Endothelial cell (in vitro differentiated cells): Measurements from ENCODE around the gene ELAVL1. TPM values are rescaled to one million over a fixed set of nuclear protein-coding genes. Genes with fewer than 3 reads are reported as not detected.
"Not testable (repeated sequence)": the region's sequence is repeated elsewhere in the genome, so short reads cannot be mapped to it uniquely, and the experiment has no call there.

Experiments used
- DNase-seq: peaks from one replicate; pipeline ENCODE4 v3.0.0; 2021; ENCODE audit warnings: low spot score
- H3K27ac Mint-ChIP-seq: one replicate; pipeline ENCODE4 v1.8.0; 2021; ENCODE audit warnings: mixed read lengths, inconsistent platforms; ENCODE audit not compliant: unreplicated experiment
- H3K27me3 Mint-ChIP-seq: one replicate; pipeline ENCODE4 v1.8.0; 2021; ENCODE audit warnings: mild to moderate bottlenecking, moderate library complexity, mixed read lengths, inconsistent platforms; ENCODE audit not compliant: unreplicated experiment
- H3K36me3 Mint-ChIP-seq: one replicate; pipeline ENCODE4 v1.8.0; 2021; ENCODE audit warnings: mild to moderate bottlenecking, low read depth, mixed read lengths, inconsistent platforms; ENCODE audit not compliant: unreplicated experiment
- H3K4me1 Mint-ChIP-seq: one replicate; pipeline ENCODE4 v1.8.0; 2021; ENCODE audit warnings: mild to moderate bottlenecking, mixed read lengths, inconsistent platforms; ENCODE audit not compliant: unreplicated experiment
- H3K4me3 Mint-ChIP-seq: one replicate; pipeline ENCODE4 v1.8.0; 2021; ENCODE audit warnings: mild to moderate bottlenecking, mixed read lengths, inconsistent platforms; ENCODE audit not compliant: unreplicated experiment
- H3K9me3 Mint-ChIP-seq: one replicate; pipeline ENCODE4 v1.8.0; 2021; ENCODE audit warnings: mixed read lengths, inconsistent platforms; ENCODE audit not compliant: unreplicated experiment
- CTCF ChIP-seq: fragments of 200-600 bp; sonication (generic); IDR thresholded peaks from one replicate; pipeline ENCODE4 v1.5.0; 2021; ENCODE audit warnings: antibody characterized with exemption; ENCODE audit not compliant: unreplicated experiment
- total RNA-seq: library from RNA; stranded (reverse); fragmentation: NEBNext Ultra II Directional; extraction: Animal tissue kit (Norgen Biotek cat#: 25700); gene quantifications from one replicate; pipeline ENCODE4 v1.2.1, GENCODE V29; 2021; ENCODE audit not compliant: unreplicated experiment

The ELAVL1 gene
- total RNA-seq, 1 donor from 2014 or later = 135 TPM

GRCh38 chr19:8030960-8031359 lies 25.5 kb upstream of the ELAVL1 start:
- no peaks in the 10 kb centered on the region for H3K36me3 Mint-ChIP-seq
- H3K27me3 Mint-ChIP-seq = no peaks in the 10 kb centered on the region
- H3K9me3 Mint-ChIP-seq = no peaks in the 10 kb centered on the region
- DNase-seq = no peak
- no peak overlapping the region for H3K4me3 Mint-ChIP-seq
- peaks cover 8% of the 10 kb centered on the region for H3K4me1 Mint-ChIP-seq
- H3K27ac Mint-ChIP-seq = no peak overlapping the region
- no peak for TF ChIP-seq CTCF

GRCh38 chr19:8028951-8029491 lies 23.6 kb upstream of the ELAVL1 start:
- DNase-seq = no peak

GRCh38 chr19:8025316-8025715 lies 19.9 kb upstream of the ELAVL1 start:
- no peak for DNase-seq
- no peak for TF ChIP-seq CTCF
- H3K36me3 Mint-ChIP-seq = no peaks in the 10 kb centered on the region
- peaks cover 1% of the 10 kb centered on the region for H3K27me3 Mint-ChIP-seq
- no peak overlapping the region for H3K27ac Mint-ChIP-seq
- H3K9me3 Mint-ChIP-seq = no peaks in the 10 kb centered on the region
- H3K4me1 Mint-ChIP-seq = peaks cover 3% of the 10 kb centered on the region
- no peak overlapping the region for H3K4me3 Mint-ChIP-seq

More at GRCh38 chr19:8028951-8029491, 23.6 kb upstream of the ELAVL1 start:
- peaks cover 7% of the 10 kb centered on the region for H3K4me1 Mint-ChIP-seq
- no peak overlapping the region for H3K27ac Mint-ChIP-seq
- peaks cover 1% of the 10 kb centered on the region for H3K27me3 Mint-ChIP-seq
- H3K9me3 Mint-ChIP-seq = no peaks in the 10 kb centered on the region
- TF ChIP-seq CTCF = no peak
- H3K4me3 Mint-ChIP-seq = no peak overlapping the region
- no peaks in the 10 kb centered on the region for H3K36me3 Mint-ChIP-seq

GRCh38 chr19:8024256-8024655 lies 18.8 kb upstream of the ELAVL1 start:
- H3K27me3 Mint-ChIP-seq, H3K4me3 Mint-ChIP-seq, H3K36me3 Mint-ChIP-seq: not testable (repeated sequence)

GRCh38 chr19:8023371-8023770 lies 17.9 kb upstream of the ELAVL1 start:
- Mint-ChIP-seq H3K27me3 (peaks cover 1% of the 10 kb centered on the region), H3K27ac (no peak overlapping the region), H3K9me3 (no peaks in the 10 kb centered on the region), H3K36me3 (no peaks in the 10 kb centered on the region), H3K4me1 (peaks cover 3% of the 10 kb centered on the region), H3K4me3 (no peak overlapping the region)
- DNase-seq = no peak
- TF ChIP-seq CTCF = no peak

More at GRCh38 chr19:8024256-8024655, 18.8 kb upstream of the ELAVL1 start:
- DNase-seq, H3K4me1 Mint-ChIP-seq, H3K27ac Mint-ChIP-seq, H3K9me3 Mint-ChIP-seq: not testable (repeated sequence)
